Urothelium cell line (cell line): ENCODE data around the gene FRRS1.

ENCODE experiments used
- DNase-seq: peaks from one replicate; pipeline ENCODE4 v3.0.0; 2011; ENCODE audit warnings: low spot score, mixed read lengths
- FAIRE-seq: peaks from 2 replicates; lab custom pipeline; 2011; peaks lifted over from hg19 to GRCh38; lab: Jason Lieb, UNC

Gene FRRS1

DNA sequence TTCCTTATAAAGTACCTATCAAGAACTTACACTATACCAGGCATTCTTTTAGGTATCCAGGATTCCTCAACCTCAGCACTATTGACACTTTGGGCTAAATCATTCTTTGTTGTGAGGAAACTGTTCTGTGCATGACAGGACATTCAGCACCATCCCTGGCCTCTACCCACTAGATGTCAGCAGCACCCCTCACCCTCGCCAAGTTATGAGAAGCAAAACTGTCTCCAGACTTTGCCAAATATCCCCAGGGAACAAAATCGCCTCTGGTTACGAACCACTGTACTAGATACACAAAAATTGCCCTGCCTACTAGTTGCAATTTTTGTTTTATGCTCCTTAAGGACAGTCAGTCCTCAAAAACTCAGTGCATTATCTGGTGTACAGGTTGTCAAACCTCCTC lies 84.9 kb downstream of the FRRS1 start:
- DNase-seq = no peak
- FAIRE-seq = no peak

GRCh38 chr1:99680270-99680669 lies 86.2 kb downstream of the FRRS1 start:
- FAIRE-seq (no peak), DNase-seq (no peak)

DNA sequence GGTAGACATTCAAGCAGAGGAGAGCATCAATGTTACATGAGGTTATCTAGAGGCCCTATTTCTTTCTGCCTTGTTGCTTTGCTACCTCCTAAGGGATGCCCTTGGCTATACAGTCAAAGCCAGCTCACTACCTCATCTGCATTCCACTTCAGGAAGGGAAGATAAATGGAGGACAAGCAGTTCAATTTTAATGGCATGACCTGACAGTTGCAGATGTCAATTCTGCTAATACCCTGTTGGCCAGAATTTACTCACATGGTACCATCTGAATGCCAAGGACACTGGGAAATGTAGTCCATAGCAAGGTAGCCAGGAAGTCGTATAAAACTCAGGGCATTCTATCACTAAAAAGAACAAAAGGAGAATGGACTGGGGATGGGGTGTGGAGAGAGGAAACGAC lies 89.0 kb downstream of the FRRS1 start:
- FAIRE-seq (no peak), DNase-seq (no peak)

- FAIRE-seq (no peak), DNase-seq (no peak)
These were observed 89.6 kb downstream of the FRRS1 start for GRCh38 chr1:99676876-99677275.

DNA sequence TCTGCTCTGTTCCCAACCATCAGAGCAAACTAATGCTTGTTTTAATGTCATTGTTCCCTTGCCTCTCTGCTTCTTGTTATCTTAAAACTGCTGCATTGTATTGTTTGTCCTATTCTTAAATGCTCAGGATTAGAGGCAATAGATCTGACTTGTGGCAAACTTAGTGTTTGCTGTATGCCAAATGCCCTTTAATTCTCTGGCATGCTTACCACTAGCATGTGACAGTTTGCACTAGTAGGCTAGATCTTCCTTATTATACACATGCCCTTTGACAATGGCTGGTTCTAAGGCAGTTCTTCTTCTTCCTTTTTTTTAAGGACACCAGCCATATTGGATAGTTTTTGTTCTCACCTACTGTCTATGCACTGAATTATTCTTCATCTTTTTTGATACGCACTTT lies 90.4 kb downstream of the FRRS1 start:
- no peak for DNase-seq
- no peak for FAIRE-seq

DNA sequence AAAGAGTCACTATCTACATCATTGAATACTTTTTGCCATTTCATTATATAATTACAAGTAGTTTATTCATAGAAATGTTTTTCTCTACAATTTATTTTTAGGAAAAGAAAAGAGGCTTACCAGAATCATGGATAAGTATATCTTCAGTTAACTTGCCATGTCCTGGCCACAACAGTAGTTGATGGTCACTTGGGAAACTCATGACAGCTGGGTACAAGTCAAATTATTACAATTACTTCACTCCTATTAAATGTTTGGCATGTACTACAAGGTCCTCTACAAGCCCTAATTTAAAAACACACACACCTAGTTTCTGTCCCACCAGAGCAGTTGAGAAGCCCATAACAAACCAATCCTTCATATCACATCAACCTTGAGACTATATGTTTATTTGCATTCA lies 91.1 kb downstream of the FRRS1 start:
- no peak for DNase-seq
- no peak for FAIRE-seq

GRCh38 chr1:99674115-99675064 lies 92.0 kb downstream of the FRRS1 start:
- FAIRE-seq (no peak), DNase-seq (no peak)

DNA sequence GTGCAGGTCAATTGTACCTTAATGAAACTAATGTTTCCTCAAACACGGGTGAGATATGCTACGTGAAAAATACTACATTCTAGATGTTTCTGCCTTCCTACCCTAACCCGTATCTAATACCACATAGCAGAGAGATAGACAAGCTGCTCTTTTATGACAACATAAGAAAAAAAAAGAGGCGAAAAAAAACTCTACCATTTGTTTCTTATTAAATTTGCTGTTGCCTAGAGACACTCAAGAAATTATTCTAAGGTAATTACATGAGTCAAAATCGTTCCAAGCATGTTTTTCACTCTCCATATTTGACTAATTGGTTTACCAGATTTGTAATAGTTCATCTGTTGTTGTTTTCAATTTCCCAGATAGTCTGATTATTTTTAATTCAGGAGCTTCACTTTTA lies 93.1 kb downstream of the FRRS1 start:
- DNase-seq = no peak

GRCh38 chr1:99672530-99673213 lies 93.8 kb downstream of the FRRS1 start:
- DNase-seq = no peak
- no peak for FAIRE-seq

More for the DNA sequence above, 93.1 kb downstream of the FRRS1 start:
- FAIRE-seq = no peak

GRCh38 chr1:99672038-99672437 lies 94.4 kb downstream of the FRRS1 start:
- DNase-seq = no peak
- no peak for FAIRE-seq

GRCh38 chr1:99670583-99670982 lies 95.9 kb downstream of the FRRS1 start:
- no peak for FAIRE-seq
- DNase-seq = no peak

DNA sequence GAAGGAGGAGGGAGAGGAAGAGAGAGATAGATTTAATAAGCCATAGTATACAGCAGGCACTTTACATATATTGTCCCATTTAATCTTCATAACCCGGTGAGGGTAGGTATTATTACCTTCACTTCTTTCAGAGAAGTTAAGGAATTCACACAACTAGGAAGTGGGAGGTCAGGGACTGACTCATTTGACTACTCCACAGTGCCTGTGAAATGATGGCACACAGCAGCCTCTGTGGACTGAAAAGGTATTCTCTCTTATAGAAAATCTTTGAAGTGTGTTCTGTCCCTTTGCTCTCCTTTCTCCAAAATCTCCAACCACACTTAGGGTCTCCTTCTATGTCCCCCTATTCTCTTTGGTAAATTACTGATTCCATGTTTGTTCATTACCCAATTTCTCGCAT lies 96.6 kb downstream of the FRRS1 start:
- FAIRE-seq (no peak), DNase-seq (no peak)

- FAIRE-seq = no peak
- DNase-seq = no peak
These were observed 97.1 kb downstream of the FRRS1 start for GRCh38 chr1:99669376-99669775.

- DNase-seq (no peak), FAIRE-seq (no peak)
These were observed 101.2 kb downstream of the FRRS1 start for GRCh38 chr1:99665212-99665611.

DNA sequence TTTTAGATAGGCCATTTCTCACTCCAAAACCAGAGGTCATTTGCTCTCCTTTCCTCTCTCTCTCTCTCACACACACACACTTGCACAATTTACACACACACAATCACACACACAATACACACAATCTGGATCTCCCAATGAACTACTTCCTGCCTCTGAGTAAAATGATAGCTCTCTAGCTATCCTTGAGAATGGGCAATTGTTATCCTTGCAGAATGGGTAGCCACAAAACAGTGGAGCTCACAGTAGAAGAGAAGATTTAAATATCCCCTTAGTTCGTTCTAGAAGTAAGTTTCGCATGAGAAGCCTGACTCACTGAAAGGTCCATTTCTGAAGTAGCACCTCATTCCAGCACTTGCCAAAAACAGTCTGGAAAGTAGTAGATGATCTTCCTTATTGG lies 102.9 kb downstream of the FRRS1 start:
- DNase-seq (no peak), FAIRE-seq (no peak)

DNA sequence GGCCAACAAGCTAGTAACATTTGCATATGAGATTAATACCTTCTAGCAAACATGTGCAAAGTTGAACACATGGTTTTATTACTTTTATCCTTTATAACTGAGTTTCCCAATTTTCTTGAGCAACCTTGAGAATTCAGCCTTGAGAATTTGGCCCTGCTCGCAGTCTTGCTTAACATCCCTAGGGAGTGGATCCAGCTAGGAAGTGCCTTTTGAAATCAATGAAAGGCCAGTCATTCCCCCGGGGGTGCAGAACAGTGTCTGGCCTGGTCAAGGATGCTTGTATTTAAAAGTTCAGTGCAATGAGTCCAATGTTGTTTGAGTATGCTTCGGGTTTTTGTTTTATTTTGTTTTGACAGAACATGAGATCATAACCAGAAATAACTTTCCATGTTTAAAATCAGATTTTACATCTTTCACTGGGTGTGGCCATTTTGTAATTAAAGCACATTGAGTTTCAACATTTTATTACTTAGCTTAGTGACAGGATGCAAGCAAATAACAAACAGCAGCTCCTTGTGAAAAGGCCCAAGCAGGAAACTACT lies 103.8 kb downstream of the FRRS1 start:
- no peak for FAIRE-seq
- no peak for DNase-seq

DNA sequence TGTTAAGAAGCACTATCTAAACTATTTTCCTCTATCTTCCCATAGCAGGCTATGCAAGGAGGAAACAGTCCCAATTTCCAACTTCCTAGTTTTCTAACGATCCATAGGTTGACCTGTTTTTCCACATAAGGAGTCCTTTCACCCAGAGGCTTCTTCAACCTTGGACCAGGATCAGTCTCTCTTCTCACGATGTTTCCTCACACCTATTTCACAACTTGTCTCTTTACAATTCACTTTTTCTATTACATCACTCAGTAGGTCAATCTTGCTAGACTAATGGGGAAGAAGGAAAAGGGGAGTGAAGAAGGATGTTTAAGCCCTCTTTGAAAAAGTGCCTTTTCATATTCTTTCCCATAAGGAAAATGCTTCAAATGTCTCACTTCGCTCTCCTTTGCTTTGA lies 104.7 kb downstream of the FRRS1 start:
- DNase-seq = no peak
- FAIRE-seq = no peak

- FAIRE-seq = no peak
- DNase-seq = no peak
These were observed 105.9 kb downstream of the FRRS1 start for GRCh38 chr1:99660496-99660895.

- DNase-seq (no peak), FAIRE-seq (no peak)
These were observed 106.7 kb downstream of the FRRS1 start for GRCh38 chr1:99659755-99660210.
